Uterus (tissue), 4 donors: ENCODE results near the gene THRB. TPM values are rescaled to one million over a fixed set of nuclear protein-coding genes. Genes with fewer than 3 reads are reported as not detected.

Experiments
- DNase-seq, 2 donors: peaks; one replicate each; pipeline ENCODE4 v3.0.0-alpha.2; 2019 to 2020
- H3K27ac ChIP-seq, 2 donors: fragments of 200-600 bp; sonication (generic); 1 replicate in 1 of 2; 2 replicates in 1 of 2; pipeline ENCODE4 v1.5.1; 2016 to 2018
- H3K27me3 ChIP-seq, 2 donors: fragments of 200-600 bp; sonication (generic); one replicate each; pipeline ENCODE4 v1.5.1; 2018 to 2019; ENCODE audit warnings: control low read depth in 1 of 2
- H3K36me3 ChIP-seq, 2 donors: fragments of 200-600 bp; sonication (generic); one replicate each; pipeline ENCODE4 v1.5.1; 2019; ENCODE audit warnings: control low read depth in 1 of 2
- H3K4me1 ChIP-seq, 2 donors: fragments of 200-600 bp; sonication (generic); one replicate each; pipeline ENCODE4 v1.5.1; 2018 to 2019; ENCODE audit warnings: control low read depth in 1 of 2
- H3K4me3 ChIP-seq, 2 donors: fragments of 200-600 bp; sonication (generic); 1 replicate in 1 of 2; 2 replicates in 1 of 2; pipeline ENCODE4 v1.5.1; 2018 to 2019; ENCODE audit warnings: mild to moderate bottlenecking in 1 of 2
- H3K9me3 ChIP-seq, 2 donors: fragments of 200-600 bp; sonication (generic); one replicate each; pipeline ENCODE4 v1.5.1; 2019; ENCODE audit warnings: control low read depth in 1 of 2
- CTCF ChIP-seq, 4 experiments: fragments of 200-600 bp in 2 of 4; fragments of 450-650 bp in 2 of 4; sonication (generic) in 2 of 4; IDR thresholded peaks; one replicate each; pipeline ENCODE4 v1.5.1; 2016 to 2019; ENCODE audit warnings: antibody characterized with exemption in 4 of 4, mild to moderate bottlenecking in 2 of 4, moderate library complexity in 1 of 4
- POLR2A ChIP-seq, 2 donors: fragments of 450-650 bp; IDR thresholded peaks; one replicate each; pipeline ENCODE4 v1.6.1; 2016; ENCODE audit warnings: antibody characterized with exemption in 2 of 2, mild to moderate bottlenecking in 1 of 2, moderate library complexity in 1 of 2
- intact Hi-C: fragments of 100-400 bp; cut with DNase I; formaldehyde crosslinking; loops from one replicate; pipeline ENCODE4 v1.15.1; 2023; ENCODE audit warnings: low total_unique reads
- total RNA-seq, 4 donors: library from RNA; depleted of rRNA in 3 of 4; stranded (reverse); fragments of >200 nt in 3 of 4; gene quantifications; one replicate each; pipeline versions ENCODE4 v1.1.0 to v1.2.4, GENCODE V29; 2014 to 2023
- donor health status: DM: yes; HTN: yes; CAD: no.

Gene THRB
- total RNA-seq, 4 donors from 2014 or later: 4.6 to 38.2 (median 17.3) TPM

DNA sequence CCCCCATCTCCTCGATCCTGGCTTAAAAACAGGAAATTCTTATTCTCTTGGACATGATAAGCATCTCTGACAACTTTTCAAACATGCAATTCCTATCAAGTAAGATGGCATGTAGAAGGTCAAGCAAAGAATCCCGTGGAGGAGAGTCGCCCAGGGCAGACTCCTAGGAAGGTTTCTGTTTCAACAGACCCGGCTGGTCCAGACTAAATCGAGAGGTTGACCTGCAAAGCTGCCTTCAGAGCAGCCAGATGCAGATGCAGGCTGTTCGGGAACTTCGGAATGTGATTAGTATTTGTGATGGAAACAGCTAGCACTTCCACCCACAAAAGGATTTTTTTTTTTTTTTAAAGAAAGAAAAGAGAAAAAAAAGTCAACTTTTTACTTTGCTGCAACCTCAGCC lies 332.8 kb downstream of the THRB start:
- Histone ChIP-seq H3K9me3 (no peaks in the 10 kb centered on the region), H3K36me3 (no peaks in the 10 kb centered on the region), H3K4me1 (no peaks in the 10 kb centered on the region), H3K4me3 (no peak overlapping the region), H3K27ac (no peak overlapping the region), H3K27me3 (no peaks in the 10 kb centered on the region)
- DNase-seq: no peak
- intact Hi-C loops: no loop called here
- TF ChIP-seq CTCF (IDR thresholded peaks at IDR 0.05) (no peak), POLR2A (IDR thresholded peaks at IDR 0.05) (no peak)

- H3K27ac ChIP-seq: no peak overlapping the region
- H3K9me3 ChIP-seq: no peaks in the 10 kb centered on the region
- no peaks in the 10 kb centered on the region for H3K36me3 ChIP-seq
- H3K27me3 ChIP-seq: no peaks in the 10 kb centered on the region
- TF ChIP-seq CTCF (IDR thresholded peaks at IDR 0.05) (no peak), POLR2A (IDR thresholded peaks at IDR 0.05) (no peak)
- H3K4me3 ChIP-seq: no peak overlapping the region
- DNase-seq: no peak
- intact Hi-C loops: no loop called here
- H3K4me1 ChIP-seq: no peaks in the 10 kb centered on the region
Measured at GRCh38 chr3:24160424-24161095, 334.1 kb downstream of the THRB start.

- intact Hi-C loops: no loop called here
- H3K27me3 ChIP-seq: no peaks in the 10 kb centered on the region
- no peaks in the 10 kb centered on the region for H3K4me1 ChIP-seq
- TF ChIP-seq POLR2A (IDR thresholded peaks at IDR 0.05): no peak
- TF ChIP-seq CTCF (IDR thresholded peaks at IDR 0.05): no peak
- no peak overlapping the region for H3K27ac ChIP-seq
- H3K4me3 ChIP-seq: no peak overlapping the region
- DNase-seq: no peak
- no peaks in the 10 kb centered on the region for H3K9me3 ChIP-seq
- H3K36me3 ChIP-seq: no peaks in the 10 kb centered on the region
Measured at GRCh38 chr3:24158761-24159454, 335.7 kb downstream of the THRB start.

DNA sequence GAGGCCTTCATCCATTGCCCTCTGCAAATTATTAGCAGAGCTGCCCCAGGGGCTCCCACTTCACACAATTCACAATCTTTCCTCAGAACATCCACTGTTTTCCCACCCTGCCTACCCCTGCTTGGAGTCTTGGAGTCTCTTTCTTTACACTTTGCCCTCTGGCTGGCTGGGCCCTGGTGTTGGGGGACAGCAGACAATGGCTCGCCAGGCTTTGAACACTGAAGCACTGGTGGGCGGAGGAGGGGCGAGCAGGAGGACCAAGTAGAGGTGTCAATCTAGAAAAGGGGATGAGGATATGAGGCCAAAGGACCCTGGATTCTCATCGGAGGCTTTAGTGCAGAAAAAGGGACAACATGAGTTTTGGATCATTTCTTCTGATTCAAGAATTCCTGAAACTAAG lies 337.5 kb downstream of the THRB start:
- no peak for TF ChIP-seq CTCF (IDR thresholded peaks at IDR 0.05)
- TF ChIP-seq POLR2A (IDR thresholded peaks at IDR 0.05): no peak
- no peak overlapping the region for H3K4me3 ChIP-seq
- DNase-seq: no peak
- no peaks in the 10 kb centered on the region for H3K4me1 ChIP-seq
- H3K9me3 ChIP-seq: no peaks in the 10 kb centered on the region
- no peak overlapping the region for H3K27ac ChIP-seq
- no peaks in the 10 kb centered on the region for H3K27me3 ChIP-seq
- H3K36me3 ChIP-seq: no peaks in the 10 kb centered on the region
- intact Hi-C loops: no loop called here

DNA sequence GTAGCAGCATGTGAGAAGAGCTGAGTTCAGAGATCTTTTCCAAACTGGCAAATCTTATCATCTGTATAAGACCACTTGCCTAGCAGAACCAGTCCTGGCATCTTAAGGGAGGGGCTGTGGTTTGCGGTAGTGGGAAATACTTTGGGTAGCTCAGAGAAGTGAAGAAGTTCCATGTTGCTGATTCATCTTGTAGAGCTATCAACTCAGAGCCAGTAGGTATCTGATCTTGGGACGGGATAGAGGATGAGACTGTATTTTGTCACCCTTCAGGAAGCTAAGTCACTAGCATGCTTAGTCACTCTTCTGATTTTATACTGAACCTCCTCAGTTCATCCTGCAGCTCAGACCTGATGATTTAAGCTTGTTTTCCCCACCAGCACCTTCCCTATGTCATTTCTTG lies 338.2 kb downstream of the THRB start:
- Histone ChIP-seq H3K27me3 (no peaks in the 10 kb centered on the region), H3K9me3 (no peaks in the 10 kb centered on the region), H3K4me3 (no peak overlapping the region), H3K4me1 (no peaks in the 10 kb centered on the region), H3K27ac (no peak overlapping the region), H3K36me3 (no peaks in the 10 kb centered on the region)
- intact Hi-C loops: no loop called here
- DNase-seq: no peak
- no peak for TF ChIP-seq CTCF (IDR thresholded peaks at IDR 0.05)
- TF ChIP-seq POLR2A (IDR thresholded peaks at IDR 0.05): no peak
